K562 (cell line): ENCODE data around the gene KIF3A. TPM values are rescaled to one million over a fixed set of nuclear protein-coding genes. Genes with fewer than 3 reads are reported as not detected.

ENCODE experiments used
- DACH1 ChIP-seq: fragments of 450-650 bp; IDR thresholded peaks from 2 replicates; pipeline ENCODE4 v1.6.1; 2018; ENCODE audit not compliant: partially characterized antibody
- MXI1 ChIP-seq: IDR thresholded peaks from 2 replicates; pipeline ENCODE4 v1.6.1; 2011; ENCODE audit warnings: low read depth, mild to moderate bottlenecking, improper control_type of control experiment, low read length
- MYNN ChIP-seq, 2 experiments: sonication (generic); formaldehyde crosslinking in 1 of 2; IDR thresholded peaks; 2 replicates each; pipeline versions ENCODE4 v1.5.0 to v1.6.1; 2016 to 2020; ENCODE audit warnings: antibody characterized with exemption in 1 of 2, missing genetic modification reagents in 1 of 2
- PURB ChIP-seq: sonication (generic); formaldehyde crosslinking; IDR thresholded peaks from 2 replicates; pipeline ENCODE4 v1.9.0; 2021; ENCODE audit warnings: low read depth, mild to moderate bottlenecking, missing genetic modification reagents
- RBM39 ChIP-seq: fragments of 200-400 bp; formaldehyde crosslinking; optimal IDR thresholded peaks from 2 replicates; pipeline ENCODE3; 2018; ENCODE audit warnings: low read depth, low read length
- SMAD1 ChIP-seq: fragments of 150-350 bp; IDR thresholded peaks from 2 replicates; pipeline ENCODE4 v1.6.1; 2014; ENCODE audit warnings: low read length, low read depth; ENCODE audit not compliant: partially characterized antibody
- TCF7 ChIP-seq: sonication (generic); IDR thresholded peaks from 2 replicates; pipeline ENCODE4 v1.6.1; 2016; ENCODE audit warnings: antibody characterized with exemption, borderline replicate concordance
- TRIM28 ChIP-seq: fragments of 450-650 bp; IDR thresholded peaks from 2 replicates; pipeline ENCODE4 v1.6.1; 2017
- U2AF2 ChIP-seq: fragments of 200-400 bp; formaldehyde crosslinking; optimal IDR thresholded peaks from 2 replicates; pipeline ENCODE3; 2017; ENCODE audit warnings: low read depth, mild to moderate bottlenecking, low read length
- ZNF174 ChIP-seq: fragments of 250-450 bp; sonication (Bioruptor Pico); IDR thresholded peaks from 2 replicates; pipeline ENCODE4 v1.4.0; 2020; ENCODE audit warnings: mild to moderate bottlenecking
- ZNF23 ChIP-seq: fragments of 250-450 bp; sonication (Bioruptor Pico); IDR thresholded peaks from 2 replicates; pipeline ENCODE4 v1.4.0; 2020; ENCODE audit warnings: mild to moderate bottlenecking
- ZNF717 ChIP-seq: fragments of 250-450 bp; sonication (Bioruptor Pico); IDR thresholded peaks from 2 replicates; pipeline ENCODE4 v1.5.0; 2021
- ZNF76 ChIP-seq: fragments of 250-450 bp; sonication (Bioruptor Pico); IDR thresholded peaks from 2 replicates; pipeline ENCODE4 v1.4.0; 2020; ENCODE audit warnings: mild to moderate bottlenecking, moderate library complexity, borderline replicate concordance
- polyA plus RNA-seq, 8 experiments: library from polyadenylated mRNA; depleted of rRNA in 4 of 8; stranded (reverse) in 5 of 8; unstranded in 3 of 8; fragments of >200 nt; fragmentation: Nextera tagmentation in 2 of 8; fragmentation: Illumina TruSeq in 1 of 8; extraction: Ambion mirVana in 2 of 8; extraction: Trizol in 1 of 8; gene quantifications; 2 replicates each; pipeline versions ENCODE4 v1.2.1 to v1.2.3, GENCODE V29; 2011 to 2014; ENCODE audit warnings: inconsistent platforms in 1 of 8, missing spikeins in 1 of 8
- total RNA-seq, 7 experiments: library from RNA; depleted of rRNA in 6 of 7; stranded (reverse); fragments of >200 nt in 6 of 7; fragmentation: Illumina TruSeq in 2 of 7; extraction: Trizol in 2 of 7; gene quantifications; 2 replicates each; pipeline versions ENCODE4 v1.2.1 to v1.2.3, GENCODE V29; 2011 to 2021; ENCODE audit warnings: low replicate concordance in 1 of 7
- TF ChIP-seq, protein P1 (sequence below): fragments of 450-650 bp; IDR thresholded peaks from 2 replicates; pipeline ENCODE4 v1.6.1; 2016; ENCODE audit warnings: mild to moderate bottlenecking, moderate library complexity

KIF3A gene
- total and polyA plus RNA-seq, 9 of the 15 experiments (the other 6 are each of a cell fraction or from before 2014, with no cell fraction given) = 1.5 to 7.8 (median 6.0) TPM

GRCh38 chr5:132684491-132684890 lies 52.9 kb downstream of the KIF3A start (continued):
- TF ChIP-seq, protein P1, sequence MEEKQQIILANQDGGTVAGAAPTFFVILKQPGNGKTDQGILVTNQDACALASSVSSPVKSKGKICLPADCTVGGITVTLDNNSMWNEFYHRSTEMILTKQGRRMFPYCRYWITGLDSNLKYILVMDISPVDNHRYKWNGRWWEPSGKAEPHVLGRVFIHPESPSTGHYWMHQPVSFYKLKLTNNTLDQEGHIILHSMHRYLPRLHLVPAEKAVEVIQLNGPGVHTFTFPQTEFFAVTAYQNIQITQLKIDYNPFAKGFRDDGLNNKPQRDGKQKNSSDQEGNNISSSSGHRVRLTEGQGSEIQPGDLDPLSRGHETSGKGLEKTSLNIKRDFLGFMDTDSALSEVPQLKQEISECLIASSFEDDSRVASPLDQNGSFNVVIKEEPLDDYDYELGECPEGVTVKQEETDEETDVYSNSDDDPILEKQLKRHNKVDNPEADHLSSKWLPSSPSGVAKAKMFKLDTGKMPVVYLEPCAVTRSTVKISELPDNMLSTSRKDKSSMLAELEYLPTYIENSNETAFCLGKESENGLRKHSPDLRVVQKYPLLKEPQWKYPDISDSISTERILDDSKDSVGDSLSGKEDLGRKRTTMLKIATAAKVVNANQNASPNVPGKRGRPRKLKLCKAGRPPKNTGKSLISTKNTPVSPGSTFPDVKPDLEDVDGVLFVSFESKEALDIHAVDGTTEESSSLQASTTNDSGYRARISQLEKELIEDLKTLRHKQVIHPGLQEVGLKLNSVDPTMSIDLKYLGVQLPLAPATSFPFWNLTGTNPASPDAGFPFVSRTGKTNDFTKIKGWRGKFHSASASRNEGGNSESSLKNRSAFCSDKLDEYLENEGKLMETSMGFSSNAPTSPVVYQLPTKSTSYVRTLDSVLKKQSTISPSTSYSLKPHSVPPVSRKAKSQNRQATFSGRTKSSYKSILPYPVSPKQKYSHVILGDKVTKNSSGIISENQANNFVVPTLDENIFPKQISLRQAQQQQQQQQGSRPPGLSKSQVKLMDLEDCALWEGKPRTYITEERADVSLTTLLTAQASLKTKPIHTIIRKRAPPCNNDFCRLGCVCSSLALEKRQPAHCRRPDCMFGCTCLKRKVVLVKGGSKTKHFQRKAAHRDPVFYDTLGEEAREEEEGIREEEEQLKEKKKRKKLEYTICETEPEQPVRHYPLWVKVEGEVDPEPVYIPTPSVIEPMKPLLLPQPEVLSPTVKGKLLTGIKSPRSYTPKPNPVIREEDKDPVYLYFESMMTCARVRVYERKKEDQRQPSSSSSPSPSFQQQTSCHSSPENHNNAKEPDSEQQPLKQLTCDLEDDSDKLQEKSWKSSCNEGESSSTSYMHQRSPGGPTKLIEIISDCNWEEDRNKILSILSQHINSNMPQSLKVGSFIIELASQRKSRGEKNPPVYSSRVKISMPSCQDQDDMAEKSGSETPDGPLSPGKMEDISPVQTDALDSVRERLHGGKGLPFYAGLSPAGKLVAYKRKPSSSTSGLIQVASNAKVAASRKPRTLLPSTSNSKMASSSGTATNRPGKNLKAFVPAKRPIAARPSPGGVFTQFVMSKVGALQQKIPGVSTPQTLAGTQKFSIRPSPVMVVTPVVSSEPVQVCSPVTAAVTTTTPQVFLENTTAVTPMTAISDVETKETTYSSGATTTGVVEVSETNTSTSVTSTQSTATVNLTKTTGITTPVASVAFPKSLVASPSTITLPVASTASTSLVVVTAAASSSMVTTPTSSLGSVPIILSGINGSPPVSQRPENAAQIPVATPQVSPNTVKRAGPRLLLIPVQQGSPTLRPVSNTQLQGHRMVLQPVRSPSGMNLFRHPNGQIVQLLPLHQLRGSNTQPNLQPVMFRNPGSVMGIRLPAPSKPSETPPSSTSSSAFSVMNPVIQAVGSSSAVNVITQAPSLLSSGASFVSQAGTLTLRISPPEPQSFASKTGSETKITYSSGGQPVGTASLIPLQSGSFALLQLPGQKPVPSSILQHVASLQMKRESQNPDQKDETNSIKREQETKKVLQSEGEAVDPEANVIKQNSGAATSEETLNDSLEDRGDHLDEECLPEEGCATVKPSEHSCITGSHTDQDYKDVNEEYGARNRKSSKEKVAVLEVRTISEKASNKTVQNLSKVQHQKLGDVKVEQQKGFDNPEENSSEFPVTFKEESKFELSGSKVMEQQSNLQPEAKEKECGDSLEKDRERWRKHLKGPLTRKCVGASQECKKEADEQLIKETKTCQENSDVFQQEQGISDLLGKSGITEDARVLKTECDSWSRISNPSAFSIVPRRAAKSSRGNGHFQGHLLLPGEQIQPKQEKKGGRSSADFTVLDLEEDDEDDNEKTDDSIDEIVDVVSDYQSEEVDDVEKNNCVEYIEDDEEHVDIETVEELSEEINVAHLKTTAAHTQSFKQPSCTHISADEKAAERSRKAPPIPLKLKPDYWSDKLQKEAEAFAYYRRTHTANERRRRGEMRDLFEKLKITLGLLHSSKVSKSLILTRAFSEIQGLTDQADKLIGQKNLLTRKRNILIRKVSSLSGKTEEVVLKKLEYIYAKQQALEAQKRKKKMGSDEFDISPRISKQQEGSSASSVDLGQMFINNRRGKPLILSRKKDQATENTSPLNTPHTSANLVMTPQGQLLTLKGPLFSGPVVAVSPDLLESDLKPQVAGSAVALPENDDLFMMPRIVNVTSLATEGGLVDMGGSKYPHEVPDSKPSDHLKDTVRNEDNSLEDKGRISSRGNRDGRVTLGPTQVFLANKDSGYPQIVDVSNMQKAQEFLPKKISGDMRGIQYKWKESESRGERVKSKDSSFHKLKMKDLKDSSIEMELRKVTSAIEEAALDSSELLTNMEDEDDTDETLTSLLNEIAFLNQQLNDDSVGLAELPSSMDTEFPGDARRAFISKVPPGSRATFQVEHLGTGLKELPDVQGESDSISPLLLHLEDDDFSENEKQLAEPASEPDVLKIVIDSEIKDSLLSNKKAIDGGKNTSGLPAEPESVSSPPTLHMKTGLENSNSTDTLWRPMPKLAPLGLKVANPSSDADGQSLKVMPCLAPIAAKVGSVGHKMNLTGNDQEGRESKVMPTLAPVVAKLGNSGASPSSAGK = no peak
- TF ChIP-seq ZNF174 (CRISPR knock-in tag) = no peak
- no peak for TF ChIP-seq TCF7
- no peak for TF ChIP-seq ZNF76 (CRISPR knock-in tag)
- TF ChIP-seq PURB (CRISPR knock-in tag) = no peak
- TF ChIP-seq MYNN (IDR thresholded peaks at IDR 0.05) = no peak
- TF ChIP-seq MYNN (CRISPR knock-in tag; IDR thresholded peaks at IDR 0.05) = no peak
- TF ChIP-seq ZNF23 (CRISPR knock-in tag) = no peak
- no peak for TF ChIP-seq SMAD1
- TF ChIP-seq RBM39 = no peak
- TF ChIP-seq ZNF717 (CRISPR knock-in tag) = no peak
- no peak for TF ChIP-seq U2AF2
- TF ChIP-seq DACH1 = peak; percentile 61
- TF ChIP-seq TRIM28 = no peak
- TF ChIP-seq MXI1 = no peak
